HEK293T (cell line): ENCODE data around the gene SSBP2.

Source experiments
- BHLHE40 ChIP-seq: fragments of 450-650 bp; IDR thresholded peaks from 2 replicates; pipeline ENCODE4 v1.6.1; 2016; ENCODE audit warnings: mild to moderate bottlenecking, moderate library complexity, borderline replicate concordance
- ELF4 ChIP-seq: fragments of 450-650 bp; IDR thresholded peaks from 2 replicates; pipeline ENCODE4 v1.6.1; 2017; ENCODE audit warnings: antibody characterized with exemption
- FOXM1 ChIP-seq: fragments of 450-650 bp; IDR thresholded peaks from 2 replicates; pipeline ENCODE4 v1.6.1; 2017; ENCODE audit warnings: mild to moderate bottlenecking, borderline replicate concordance
- L3MBTL2 ChIP-seq: fragments of 450-650 bp; conservative IDR thresholded peaks from 2 replicates; pipeline ENCODE4 v1.6.1; 2016; ENCODE audit warnings: mild to moderate bottlenecking
- PKNOX1 ChIP-seq: fragments of 450-650 bp; IDR thresholded peaks from 2 replicates; pipeline ENCODE4 v1.6.1; 2016
- TARDBP ChIP-seq: fragments of 450-650 bp; IDR thresholded peaks from 2 replicates; pipeline ENCODE4 v1.6.1; 2016

GRCh38 chr5:81766611-81767010 lies 15.7 kb upstream of the SSBP2 start:
- TF ChIP-seq TARDBP (no peak), FOXM1 (no peak), BHLHE40 (no peak), L3MBTL2 (no peak), PKNOX1 (no peak), ELF4 (no peak)
